ENCODE data around the gene KIF5A.
"Not testable (repeated sequence)": the region's sequence is repeated elsewhere in the genome, so short reads cannot be mapped to it uniquely, and the experiment has no call there.

Gene KIF5A

DNA sequence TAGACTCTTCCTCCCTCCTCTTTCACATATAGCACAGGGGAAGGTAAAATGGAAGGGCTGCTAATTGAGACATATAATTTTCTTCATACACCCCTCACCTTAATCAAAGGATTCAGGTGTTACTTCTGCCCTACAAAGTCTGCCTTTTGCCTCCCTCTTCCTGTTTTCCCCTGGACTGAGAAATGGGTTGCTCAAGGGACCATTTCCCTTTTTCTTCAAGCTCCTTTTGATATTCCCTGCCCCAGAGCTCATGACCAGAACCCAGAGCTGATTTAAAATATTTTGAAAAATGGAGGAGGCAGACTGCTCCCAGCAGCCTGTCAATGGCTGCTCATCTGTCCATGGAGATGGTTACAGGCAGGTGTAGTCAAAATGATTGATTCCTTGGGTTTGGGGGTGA is 34.8 kb downstream of the KIF5A start:
- no peak for DNase-seq (ENCODE audit: low spot score)

- no peak for DNase-seq (ENCODE audit: low spot score)
These were observed 35.3 kb downstream of the KIF5A start for GRCh38 chr12:57585156-57585555.

GRCh38 chr12:57586128-57586527 is 36.3 kb downstream of the KIF5A start:
- no peak for DNase-seq (ENCODE audit: low spot score)

- DNase-seq (ENCODE audit: low spot score), result no peak
These were observed 37.1 kb downstream of the KIF5A start for GRCh38 chr12:57586832-57587429.

- not testable (repeated sequence) for DNase-seq (ENCODE audit: low spot score)
These were observed 39.2 kb downstream of the KIF5A start for GRCh38 chr12:57588951-57589610.

GRCh38 chr12:57590479-57590863 is 40.6 kb downstream of the KIF5A start:
- DNase-seq (ENCODE audit: low spot score), result no peak

DNA sequence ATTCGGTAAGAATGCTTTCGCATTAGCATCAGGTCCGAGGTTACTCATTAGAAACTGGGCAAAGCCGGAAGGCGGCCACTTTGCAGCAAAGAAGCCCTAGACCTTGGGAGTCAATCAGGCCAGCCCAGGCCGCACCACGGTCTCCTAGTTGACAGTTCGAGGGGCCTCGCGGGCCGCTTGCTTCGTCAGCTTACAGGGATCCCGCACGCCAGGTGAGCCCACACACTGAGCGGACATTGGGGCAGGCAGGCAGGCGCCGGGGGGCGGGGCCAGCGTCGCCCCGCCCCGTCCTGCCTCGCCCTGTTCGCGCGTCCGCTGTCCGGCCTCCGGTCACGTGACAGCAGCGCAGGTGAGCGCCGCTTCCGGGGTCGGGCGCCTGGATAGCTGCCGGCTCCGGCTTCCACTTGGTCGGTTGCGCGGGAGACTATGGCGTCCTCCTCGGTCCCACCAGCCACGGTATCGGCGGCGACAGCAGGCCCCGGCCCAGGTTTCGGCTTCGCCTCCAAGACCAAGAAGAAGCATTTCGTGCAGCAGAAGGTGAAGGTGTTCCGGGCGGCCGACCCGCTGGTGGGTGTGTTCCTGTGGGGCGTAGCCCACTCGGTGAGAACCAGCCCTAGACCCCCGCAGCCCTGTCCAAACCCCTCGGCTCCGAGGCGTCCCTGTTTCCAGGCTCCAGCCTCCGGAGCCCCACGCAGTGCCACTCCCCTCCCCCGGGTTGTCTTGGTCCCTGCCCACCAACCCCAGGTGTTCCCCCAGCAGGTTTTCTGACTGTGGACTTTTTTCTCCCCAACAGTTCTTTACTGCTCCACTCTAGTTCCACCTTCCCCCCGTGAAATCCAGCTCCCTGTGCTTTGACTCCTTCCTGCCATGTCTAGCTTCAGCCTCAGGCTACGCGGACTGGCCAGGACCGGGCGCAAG is 41.3 kb downstream of the KIF5A start, which contains the start of gene PIP4K2C:
TSS of gene PIP4K2C (plus strand) at position 329 of the 918 bp plus-strand sequence. CDS start at position 427, 98 bp downstream.
- DNase-seq (ENCODE audit: low spot score), result peak; percentile 87

- DNase-seq (ENCODE audit: low spot score), result no peak
These were observed 42.0 kb downstream of the KIF5A start for GRCh38 chr12:57591782-57592325.

GRCh38 chr12:57592551-57593165 is 42.8 kb downstream of the KIF5A start:
- no peak for DNase-seq (ENCODE audit: low spot score)

GRCh38 chr12:57593187-57593586 is 43.3 kb downstream of the KIF5A start:
- no peak for DNase-seq (ENCODE audit: low spot score)

GRCh38 chr12:57600395-57600794 is 50.6 kb downstream of the KIF5A start:
- DNase-seq (ENCODE audit: low spot score), result no peak

DNA sequence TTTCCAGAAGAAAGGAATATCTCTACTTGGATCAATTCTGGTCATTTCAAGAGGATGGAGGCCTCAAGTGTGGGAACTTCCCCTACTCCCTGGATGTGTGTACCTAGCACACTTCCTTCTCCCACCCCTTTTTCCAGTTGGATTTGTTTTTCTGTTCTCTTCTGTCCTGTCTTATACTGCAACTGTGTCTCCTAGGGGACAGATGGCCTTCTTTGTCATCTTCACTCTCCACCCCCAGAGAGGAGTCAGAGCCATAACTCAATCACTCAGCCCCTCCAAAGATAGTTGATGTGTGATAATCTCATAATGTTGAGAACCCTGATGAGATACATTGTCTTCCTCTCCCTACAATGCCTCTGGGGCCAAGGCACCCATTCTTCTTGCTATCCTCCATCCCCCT is 52.7 kb downstream of the KIF5A start:
- no peak for DNase-seq (ENCODE audit: low spot score)

DNA sequence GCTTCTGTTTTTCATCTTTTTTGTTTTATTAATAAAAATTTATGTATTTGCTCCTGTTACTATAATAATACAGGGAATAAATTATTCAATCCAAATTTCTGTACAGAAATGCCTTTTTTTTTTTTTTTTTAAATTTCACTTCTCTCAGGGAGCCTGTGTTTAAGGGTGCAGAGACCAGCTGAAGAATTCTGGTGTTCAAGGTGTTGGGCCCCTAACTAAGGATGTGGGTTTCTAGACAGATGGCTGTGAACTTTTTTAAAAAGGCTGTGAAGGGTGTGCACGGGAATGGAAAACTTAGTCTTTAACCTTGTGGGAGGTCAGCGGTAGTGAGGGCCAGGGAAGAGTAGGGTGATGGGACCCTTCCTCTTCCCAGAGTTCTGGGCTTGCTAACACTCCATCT is 53.5 kb downstream of the KIF5A start:
- DNase-seq (ENCODE audit: low spot score), result no peak

- no peak for DNase-seq (ENCODE audit: low spot score)
These were observed 54.1 kb downstream of the KIF5A start for GRCh38 chr12:57603815-57604453.

DNA sequence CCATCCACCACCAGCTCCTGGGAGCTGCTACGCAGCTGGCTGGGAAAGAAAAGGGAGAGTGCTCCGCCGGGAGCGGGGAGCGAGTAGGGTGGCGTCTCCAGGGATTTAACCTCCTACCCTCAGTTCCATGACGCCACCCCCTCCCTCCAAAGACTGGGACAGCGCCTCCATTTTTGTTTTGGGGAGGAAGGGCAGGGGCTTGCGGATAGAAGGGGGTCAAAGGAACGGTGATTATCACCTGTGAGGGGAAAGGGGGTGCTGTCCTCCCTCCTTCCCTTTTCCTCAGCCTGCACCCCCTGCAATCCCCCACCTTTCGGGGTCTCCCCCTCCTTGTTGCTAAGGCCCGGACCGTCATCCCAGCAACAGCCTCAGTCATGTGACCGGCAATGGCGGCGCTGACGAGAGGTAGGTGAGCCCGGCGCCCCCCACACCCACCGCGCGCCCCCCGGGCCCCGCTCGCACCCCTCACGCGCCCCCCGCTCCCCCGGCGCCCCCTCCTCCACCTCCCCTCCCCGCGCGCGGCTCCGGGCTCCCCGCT is 54.7 kb downstream of the KIF5A start, which contains the start of gene DTX3:
TSS of gene DTX3 (plus strand) at position 371 of the 538 bp plus-strand sequence. CDS start 1,694 bp downstream, outside the sequence.
- DNase-seq (ENCODE audit: low spot score), result no peak

GRCh38 chr12:57604992-57605810 is 55.4 kb downstream of the KIF5A start:
- DNase-seq (ENCODE audit: low spot score), result no peak

DNA sequence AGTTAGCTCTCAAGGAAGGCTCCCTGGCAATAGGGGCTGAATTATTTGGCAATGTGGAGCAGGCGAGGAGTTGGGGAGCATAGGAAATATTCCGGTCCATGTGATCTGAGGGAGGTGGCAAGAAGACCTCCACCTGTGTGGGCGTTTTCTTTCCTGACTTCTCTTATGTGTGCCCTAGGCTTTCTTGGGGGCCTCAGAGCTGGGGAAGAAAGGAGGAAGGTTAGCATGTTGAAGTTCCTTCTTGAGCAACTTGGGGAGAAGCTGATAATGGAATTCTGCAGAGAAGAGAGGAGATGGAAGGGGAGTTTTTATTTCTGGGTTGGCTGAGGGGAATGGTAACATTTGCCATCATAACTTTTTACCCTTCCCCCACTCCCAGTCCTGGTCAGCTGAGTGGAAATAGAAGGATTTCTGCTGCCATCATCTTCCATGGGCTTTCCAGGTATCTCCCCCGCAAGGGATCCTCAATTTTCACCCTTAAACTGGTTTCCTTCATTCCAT is 56.0 kb downstream of the KIF5A start:
- DNase-seq (ENCODE audit: low spot score), result no peak

- DNase-seq (ENCODE audit: low spot score), result no peak
These were observed 56.6 kb downstream of the KIF5A start for GRCh38 chr12:57606399-57606798.

DNA sequence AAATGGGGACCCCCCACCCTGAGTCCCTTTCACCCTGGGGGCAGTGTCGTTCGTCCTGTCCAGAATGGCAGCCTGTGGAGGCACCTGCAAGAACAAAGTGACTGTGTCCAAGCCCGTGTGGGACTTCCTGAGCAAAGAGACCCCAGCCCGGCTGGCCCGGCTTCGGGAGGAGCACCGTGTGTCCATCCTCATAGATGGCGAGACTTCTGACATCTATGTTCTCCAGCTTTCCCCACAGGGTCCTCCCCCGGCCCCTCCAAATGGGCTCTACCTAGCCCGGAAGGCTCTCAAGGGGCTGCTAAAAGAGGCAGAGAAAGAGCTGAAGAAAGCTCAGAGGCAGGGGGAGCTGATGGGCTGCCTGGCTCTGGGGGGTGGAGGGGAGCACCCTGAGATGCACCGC is 57.0 kb downstream of the KIF5A start:
- no peak for DNase-seq (ENCODE audit: low spot score)

Measured in hematopoietic multipotent progenitor cell treated with erythropoietin and hydrocortisone succinate and interleukin-3 and kit ligand, for 15 days (in vitro differentiated cells).